ENCODE data around the gene DFFB. TPM values are rescaled to one million over a fixed set of nuclear protein-coding genes. Genes with fewer than 3 reads are reported as not detected.

The DFFB gene
- total RNA-seq, 1 donor from 2014 or later = 15.8 TPM

GRCh38 chr1:3905266-3905952 is 48.1 kb downstream of the DFFB start:
- Mint-ChIP-seq H3K9me3 (no peaks in the 10 kb centered on the region), H3K27ac (no peak overlapping the region), H3K27me3 (ENCODE audit: insufficient read depth) (no peaks in the 10 kb centered on the region), H3K4me3 (no peak overlapping the region), H3K4me1 (ENCODE audit: low read depth) (peaks cover 21% of the 10 kb centered on the region), H3K36me3 (ENCODE audit: low read depth) (no peaks in the 10 kb centered on the region)
- intact Hi-C loops (cut with micrococcal nuclease) = loop anchor here (10.0 kb wide), 2 partner anchors 1261 to 1361 kb away; no protein-coding TSS in a partner anchor
- DNase-seq (ENCODE audit: low spot score) = no peak

- no peaks in the 10 kb centered on the region for H3K36me3 Mint-ChIP-seq (ENCODE audit: low read depth)
- H3K9me3 Mint-ChIP-seq = no peaks in the 10 kb centered on the region
- DNase-seq (ENCODE audit: low spot score) = no peak
- peaks cover 21% of the 10 kb centered on the region for H3K4me1 Mint-ChIP-seq (ENCODE audit: low read depth)
- no peak overlapping the region for H3K4me3 Mint-ChIP-seq
- no peak overlapping the region for H3K27ac Mint-ChIP-seq
- no peaks in the 10 kb centered on the region for H3K27me3 Mint-ChIP-seq (ENCODE audit: insufficient read depth)
- intact Hi-C loops (cut with micrococcal nuclease) = loop anchor here (10.0 kb wide), 2 partner anchors 1261 to 1361 kb away; no protein-coding TSS in a partner anchor
These were observed 48.8 kb downstream of the DFFB start for GRCh38 chr1:3905953-3906671.

DNA sequence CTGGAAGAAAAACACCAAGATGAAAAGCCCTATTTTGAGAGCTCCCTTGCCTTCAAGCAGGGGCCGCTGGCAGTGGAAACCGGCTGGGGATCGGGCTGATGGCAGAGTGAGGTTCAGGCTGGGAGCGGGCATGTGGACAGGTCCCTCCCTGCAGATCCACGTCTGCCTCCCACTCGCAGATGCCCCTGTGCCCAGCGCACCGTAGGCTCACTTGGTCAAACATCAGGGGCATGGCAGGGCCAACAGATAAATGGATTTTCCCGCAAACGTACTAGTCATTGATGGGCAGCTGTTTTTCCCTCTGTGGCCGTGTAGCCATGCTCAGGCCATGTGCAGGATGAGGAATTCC is 49.4 kb downstream of the DFFB start:
- H3K36me3 Mint-ChIP-seq (ENCODE audit: low read depth) = no peaks in the 10 kb centered on the region
- no peaks in the 10 kb centered on the region for H3K9me3 Mint-ChIP-seq
- H3K4me1 Mint-ChIP-seq (ENCODE audit: low read depth) = peaks cover 21% of the 10 kb centered on the region
- H3K27me3 Mint-ChIP-seq (ENCODE audit: insufficient read depth) = no peaks in the 10 kb centered on the region
- H3K27ac Mint-ChIP-seq = no peak overlapping the region
- intact Hi-C loops (cut with micrococcal nuclease) = loop anchor here (10.0 kb wide), 2 partner anchors 1262 to 1362 kb away; no protein-coding TSS in a partner anchor
- no peak for DNase-seq (ENCODE audit: low spot score)
- no peak overlapping the region for H3K4me3 Mint-ChIP-seq

- Mint-ChIP-seq H3K36me3 (ENCODE audit: low read depth) (no peaks in the 10 kb centered on the region), H3K27me3 (ENCODE audit: insufficient read depth) (no peaks in the 10 kb centered on the region), H3K4me3 (no peak overlapping the region), H3K4me1 (ENCODE audit: low read depth) (peaks cover 19% of the 10 kb centered on the region), H3K9me3 (no peaks in the 10 kb centered on the region), H3K27ac (no peak overlapping the region)
- DNase-seq (ENCODE audit: low spot score) = no peak
- intact Hi-C loops (cut with micrococcal nuclease) = loop anchor here (10.0 kb wide), 2 partner anchors 1262 to 1362 kb away; no protein-coding TSS in a partner anchor
These were observed 49.8 kb downstream of the DFFB start for GRCh38 chr1:3907031-3907534.

DNA sequence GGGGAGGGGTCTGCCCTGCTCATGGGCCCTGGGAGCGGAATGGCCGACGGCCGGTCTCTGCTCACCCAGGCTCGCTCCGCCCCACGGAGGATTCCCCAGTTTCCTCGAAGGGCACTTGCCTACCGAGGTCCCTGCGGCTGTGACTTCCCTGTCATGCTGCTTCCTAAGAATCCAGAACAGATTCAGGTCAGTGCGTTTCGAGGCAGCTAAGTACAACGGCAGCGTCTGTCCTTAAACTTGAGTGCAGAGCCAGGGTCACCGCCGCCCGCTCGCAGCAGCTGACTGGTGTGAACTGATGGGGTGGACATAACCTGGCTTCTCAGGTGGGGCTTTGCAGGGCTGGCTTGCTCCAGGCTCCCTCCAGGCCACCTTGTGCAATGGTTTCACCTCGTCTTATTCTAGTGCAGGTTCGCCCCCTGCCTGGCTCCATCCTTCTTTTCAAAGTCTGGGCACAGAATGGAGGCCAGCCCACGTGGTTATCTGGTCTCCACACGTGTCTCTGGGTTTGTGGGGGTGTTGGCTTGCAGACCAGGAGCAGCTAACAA is 50.4 kb downstream of the DFFB start:
- peaks cover 13% of the 10 kb centered on the region for H3K4me1 Mint-ChIP-seq (ENCODE audit: low read depth)

DNA sequence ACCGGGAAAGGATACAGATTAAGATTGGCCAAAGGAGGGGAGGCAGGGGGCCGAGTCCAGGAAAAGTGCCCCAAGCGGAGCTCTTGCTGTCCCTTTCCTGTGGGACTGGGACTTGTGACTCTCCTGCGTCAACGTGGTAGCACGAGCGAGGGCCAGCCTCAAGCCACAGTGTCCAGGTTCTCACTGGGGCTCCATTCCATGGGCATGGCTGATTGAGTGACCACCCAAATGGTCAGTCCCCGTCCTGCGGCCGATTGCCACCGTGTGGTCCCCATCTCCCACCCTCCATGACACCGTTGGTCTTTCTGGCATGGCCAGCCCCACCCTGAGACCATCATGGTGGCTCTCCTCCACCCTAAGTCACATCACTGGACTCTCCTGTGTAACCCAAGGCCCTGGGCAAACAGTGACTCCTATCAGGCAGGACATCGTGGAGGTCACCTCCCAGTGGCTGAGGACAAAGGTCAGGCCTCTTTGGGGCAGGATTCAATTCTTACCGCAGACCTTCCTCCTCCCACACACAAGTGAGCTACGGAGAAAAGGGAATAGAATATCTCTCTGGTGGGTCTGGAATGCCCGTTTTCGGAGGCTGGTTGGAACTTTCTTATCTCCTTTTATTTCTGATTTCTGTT is 51.7 kb downstream of the DFFB start:
- no peak for DNase-seq (ENCODE audit: low spot score)
- Mint-ChIP-seq H3K27ac (no peak overlapping the region), H3K9me3 (no peaks in the 10 kb centered on the region), H3K36me3 (ENCODE audit: low read depth) (no peaks in the 10 kb centered on the region), H3K4me1 (ENCODE audit: low read depth) (no peaks in the 10 kb centered on the region), H3K27me3 (ENCODE audit: insufficient read depth) (no peaks in the 10 kb centered on the region), H3K4me3 (no peak overlapping the region)
- intact Hi-C loops (cut with micrococcal nuclease) = loop anchor here (10.0 kb wide), 2 partner anchors 1264 to 1364 kb away; no protein-coding TSS in a partner anchor

More for the DNA sequence above, 50.4 kb downstream of the DFFB start:
- intact Hi-C loops (cut with micrococcal nuclease) = loop anchor here (10.0 kb wide), 2 partner anchors 1263 to 1363 kb away; no protein-coding TSS in a partner anchor
- no peak for DNase-seq (ENCODE audit: low spot score)
- Mint-ChIP-seq H3K27me3 (ENCODE audit: insufficient read depth) (no peaks in the 10 kb centered on the region), H3K9me3 (no peaks in the 10 kb centered on the region), H3K36me3 (ENCODE audit: low read depth) (no peaks in the 10 kb centered on the region), H3K27ac (no peak overlapping the region), H3K4me3 (no peak overlapping the region)

DNA sequence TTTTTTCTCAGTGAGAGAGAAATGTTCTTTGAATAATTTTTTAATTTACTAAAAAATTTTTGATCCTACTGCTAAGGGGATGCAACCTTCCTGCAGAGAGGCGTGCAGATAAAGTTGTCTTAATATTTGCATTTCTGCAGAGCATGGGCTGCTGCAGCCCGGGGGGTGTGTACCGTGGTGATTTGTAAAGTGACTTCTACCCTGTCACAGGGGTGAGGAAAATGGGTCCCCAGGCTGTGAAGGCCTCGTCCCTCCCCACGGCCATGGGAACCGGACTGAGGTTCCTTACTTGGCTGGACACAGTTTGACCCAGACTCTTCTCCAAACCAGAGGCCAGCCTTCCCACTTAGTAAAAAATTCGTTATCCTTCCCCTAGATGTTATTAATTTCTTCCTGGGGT is 52.3 kb downstream of the DFFB start:
- H3K36me3 Mint-ChIP-seq (ENCODE audit: low read depth) = no peaks in the 10 kb centered on the region
- no peaks in the 10 kb centered on the region for H3K9me3 Mint-ChIP-seq
- H3K4me3 Mint-ChIP-seq = no peak overlapping the region
- H3K27me3 Mint-ChIP-seq (ENCODE audit: insufficient read depth) = no peaks in the 10 kb centered on the region
- DNase-seq (ENCODE audit: low spot score) = no peak
- no peak overlapping the region for H3K27ac Mint-ChIP-seq
- no peaks in the 10 kb centered on the region for H3K4me1 Mint-ChIP-seq (ENCODE audit: low read depth)
- intact Hi-C loops (cut with micrococcal nuclease) = loop anchor here (10.0 kb wide), 2 partner anchors 1265 to 1365 kb away; no protein-coding TSS in a partner anchor

DNA sequence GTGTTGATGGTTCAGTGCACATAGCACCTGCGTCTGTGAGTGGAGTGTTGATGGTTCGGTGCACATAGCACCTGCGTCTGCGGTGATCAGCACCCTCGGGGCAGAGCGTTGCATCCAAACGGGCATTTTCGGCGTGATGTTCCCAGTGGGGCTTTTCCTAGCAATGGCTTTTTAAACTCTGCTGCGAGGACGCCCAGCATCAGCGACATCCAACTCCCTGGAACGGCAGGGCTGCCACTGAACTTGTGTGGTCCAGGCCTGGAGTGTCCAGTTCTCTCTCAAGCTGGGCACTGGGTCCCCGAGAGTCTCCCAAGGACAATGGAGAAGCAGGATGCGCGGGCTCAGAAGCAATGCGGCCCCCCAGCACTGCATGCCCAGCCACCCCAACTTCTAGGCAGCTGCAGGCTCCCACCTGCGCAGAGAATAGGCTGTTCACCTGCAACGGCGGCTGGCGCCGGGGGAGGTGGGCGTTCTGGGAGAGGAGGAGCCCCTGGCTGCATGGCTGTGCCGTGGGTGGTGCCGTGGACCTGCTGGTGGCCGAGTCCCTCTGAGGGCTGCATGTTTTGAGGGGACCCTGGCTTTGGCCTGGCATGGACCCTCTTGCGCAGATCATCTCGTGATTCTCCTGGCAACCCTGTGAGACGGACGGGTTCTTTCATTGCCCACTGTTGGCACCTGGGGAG is 52.9 kb downstream of the DFFB start:
- Mint-ChIP-seq H3K27ac (no peak overlapping the region), H3K4me1 (ENCODE audit: low read depth) (no peaks in the 10 kb centered on the region)
- intact Hi-C loops (cut with micrococcal nuclease) = no loop called here

GRCh38 chr1:3910857-3911845 is 53.9 kb downstream of the DFFB start:
- no peaks in the 10 kb centered on the region for H3K36me3 Mint-ChIP-seq (ENCODE audit: low read depth)
- no peak overlapping the region for H3K4me3 Mint-ChIP-seq
- intact Hi-C loops (cut with micrococcal nuclease) = no loop called here
- no peak overlapping the region for H3K27ac Mint-ChIP-seq
- no peaks in the 10 kb centered on the region for H3K9me3 Mint-ChIP-seq
- peak; percentile 62 for DNase-seq (ENCODE audit: low spot score)
- H3K4me1 Mint-ChIP-seq (ENCODE audit: low read depth) = no peaks in the 10 kb centered on the region
- no peaks in the 10 kb centered on the region for H3K27me3 Mint-ChIP-seq (ENCODE audit: insufficient read depth)

More for the DNA sequence above, 52.9 kb downstream of the DFFB start:
- H3K27me3 Mint-ChIP-seq (ENCODE audit: insufficient read depth) = no peaks in the 10 kb centered on the region
- H3K9me3 Mint-ChIP-seq = no peaks in the 10 kb centered on the region
- no peak for DNase-seq (ENCODE audit: low spot score)
- H3K36me3 Mint-ChIP-seq (ENCODE audit: low read depth) = no peaks in the 10 kb centered on the region
- no peak overlapping the region for H3K4me3 Mint-ChIP-seq

DNA sequence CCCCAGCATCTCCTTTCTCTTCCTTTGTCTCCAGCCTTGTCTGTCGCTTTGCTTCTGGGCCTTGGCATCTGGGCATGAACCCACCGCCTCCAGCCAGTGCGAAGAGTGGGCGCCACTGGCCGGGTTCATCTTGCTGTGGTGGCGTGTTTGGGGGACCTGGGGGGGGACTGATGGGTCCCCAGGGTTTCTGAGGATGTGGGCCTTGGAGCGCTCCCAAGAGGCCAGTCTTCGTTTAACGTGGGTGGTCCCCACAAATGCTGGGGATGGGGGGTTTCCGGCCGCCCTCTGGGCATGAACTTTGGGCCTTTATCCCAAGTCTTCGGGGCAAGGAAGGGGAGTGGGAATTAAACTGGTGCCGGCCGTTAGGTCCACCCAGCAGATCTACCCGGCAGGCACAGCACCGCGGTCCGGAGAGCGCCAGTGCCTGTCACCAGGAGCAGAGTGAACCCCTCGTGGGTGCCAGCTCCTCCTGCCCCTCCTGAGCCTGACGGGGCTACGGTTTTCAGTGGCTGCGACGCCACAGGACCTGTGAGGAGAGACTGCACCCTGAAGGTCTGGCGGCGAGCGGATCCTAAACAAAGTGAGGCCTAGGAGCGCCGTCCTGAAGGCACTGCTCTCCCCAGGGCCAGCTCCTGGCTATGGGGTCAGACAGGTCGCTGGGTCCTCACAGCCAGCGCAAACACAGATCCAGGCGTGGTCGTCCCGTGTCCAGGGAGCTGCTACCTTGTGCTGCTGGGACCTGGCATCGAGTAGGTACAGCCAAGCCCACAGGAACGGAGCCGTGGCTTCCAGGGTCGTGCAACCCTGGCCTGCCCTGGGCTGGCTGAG is 54.9 kb downstream of the DFFB start:
- no peak for DNase-seq (ENCODE audit: low spot score)
- intact Hi-C loops (cut with micrococcal nuclease) = no loop called here
- Mint-ChIP-seq H3K27ac (no peak overlapping the region), H3K27me3 (ENCODE audit: insufficient read depth) (no peaks in the 10 kb centered on the region), H3K4me3 (no peak overlapping the region), H3K9me3 (no peaks in the 10 kb centered on the region), H3K36me3 (ENCODE audit: low read depth) (no peaks in the 10 kb centered on the region), H3K4me1 (ENCODE audit: low read depth) (no peaks in the 10 kb centered on the region)
